Astrocyte (in vitro differentiated cells and primary cell): ENCODE measurements around the gene SNX15. TPM values are rescaled to one million over a fixed set of nuclear protein-coding genes. Genes with fewer than 3 reads are reported as not detected.

Experiments used
- DNase-seq: peaks from one replicate; pipeline ENCODE4 v3.0.0-alpha.2; 2010; ENCODE audit warnings: low read depth
- FAIRE-seq: peaks from 2 replicates; lab custom pipeline; 2011; peaks lifted over from hg19 to GRCh38; lab: Jason Lieb, UNC
- H2AFZ ChIP-seq: 2 replicates; pipeline ENCODE4 v1.6.0; 2012; ENCODE audit warnings: low read depth, low read length, inconsistent platforms
- H3K27ac ChIP-seq: 2 replicates; pipeline ENCODE4 v1.5.1; 2011; ENCODE audit warnings: low read depth, low read length, inconsistent platforms
- H3K27me3 ChIP-seq: 2 replicates; pipeline ENCODE4 v1.6.0; 2011; ENCODE audit warnings: low read length, inconsistent platforms; ENCODE audit not compliant: insufficient read depth
- H3K36me3 ChIP-seq: 2 replicates; pipeline ENCODE4 v1.5.1; 2011; ENCODE audit warnings: low read length, inconsistent platforms; ENCODE audit not compliant: insufficient read depth
- H3K4me1 ChIP-seq: 2 replicates; pipeline ENCODE4 v1.5.1; 2011; ENCODE audit warnings: low read length, inconsistent platforms; ENCODE audit not compliant: insufficient read depth
- H3K4me2 ChIP-seq: 2 replicates; pipeline ENCODE4 v1.6.0; 2012; ENCODE audit warnings: low read length, inconsistent platforms
- H3K4me3 ChIP-seq: 2 replicates; pipeline ENCODE4 v1.5.1; 2011; ENCODE audit warnings: low read depth, mild to moderate bottlenecking, low read length, inconsistent platforms; ENCODE audit not compliant: insufficient read depth
- H3K79me2 ChIP-seq: 2 replicates; pipeline ENCODE4 v1.6.0; 2012; ENCODE audit warnings: mild to moderate bottlenecking, low read length, inconsistent platforms; ENCODE audit not compliant: insufficient read depth
- H3K9ac ChIP-seq: 2 replicates; pipeline ENCODE4 v1.6.0; 2012; ENCODE audit warnings: mild to moderate bottlenecking, low read length, inconsistent platforms
- H3K9me3 ChIP-seq: 2 replicates; pipeline ENCODE4 v1.5.1; 2012; ENCODE audit warnings: low read depth, mild to moderate bottlenecking, low read length, inconsistent platforms; ENCODE audit not compliant: insufficient read depth
- H4K20me1 ChIP-seq: 2 replicates; pipeline ENCODE4 v1.6.0; 2012; ENCODE audit warnings: low read length, inconsistent platforms; ENCODE audit not compliant: insufficient read depth
- H3K27ac Mint-ChIP-seq: one replicate; pipeline ENCODE4 v1.8.0; 2021; ENCODE audit warnings: mild to moderate bottlenecking, mixed read lengths; ENCODE audit not compliant: unreplicated experiment
- H3K27me3 Mint-ChIP-seq: one replicate; pipeline ENCODE4 v1.8.0; 2021; ENCODE audit warnings: low read depth, mixed read lengths; ENCODE audit not compliant: unreplicated experiment
- H3K36me3 Mint-ChIP-seq: one replicate; pipeline ENCODE4 v1.8.0; 2021; ENCODE audit warnings: low read depth, mixed read lengths; ENCODE audit not compliant: unreplicated experiment
- H3K4me1 Mint-ChIP-seq: one replicate; pipeline ENCODE4 v1.8.0; 2021; ENCODE audit warnings: low read depth, mixed read lengths; ENCODE audit not compliant: unreplicated experiment
- H3K4me3 Mint-ChIP-seq: one replicate; pipeline ENCODE4 v1.8.0; 2021; ENCODE audit warnings: mild to moderate bottlenecking, moderate library complexity, mixed read lengths; ENCODE audit not compliant: unreplicated experiment
- H3K9me3 Mint-ChIP-seq: one replicate; pipeline ENCODE4 v1.8.0; 2021; ENCODE audit warnings: mild to moderate bottlenecking, mixed read lengths; ENCODE audit not compliant: unreplicated experiment
- CTCF ChIP-seq: IDR thresholded peaks from 2 replicates; pipeline ENCODE4 v1.5.1; 2011; ENCODE audit warnings: low read depth, mild to moderate bottlenecking, inconsistent platforms, low read length, moderate library complexity; ENCODE audit not compliant: insufficient read depth
- EZH2 ChIP-seq: IDR thresholded peaks from 2 replicates; pipeline ENCODE4 v1.6.1; 2012; ENCODE audit warnings: mild to moderate bottlenecking, low read length, inconsistent platforms; ENCODE audit not compliant: insufficient read depth
- total RNA-seq: library from RNA; stranded (reverse); gene quantifications from 2 replicates; pipeline ENCODE4 v1.2.1, GENCODE V29; 2021

The SNX15 gene
- total RNA-seq, 1 donor from 2014 or later = 18.5 TPM

- H3K4me1 Mint-ChIP-seq = peaks cover 2% of the 10 kb centered on the region
- Histone ChIP-seq H3K36me3 (peaks cover 7% of the 10 kb centered on the region), H3K4me1 (peaks cover 3% of the 10 kb centered on the region), H4K20me1 (no peaks in the 10 kb centered on the region), H3K79me2 (peaks cover 3% of the 10 kb centered on the region), H3K9ac (no peak overlapping the region), H2AFZ (no peak overlapping the region), H3K27ac (no peak overlapping the region), H3K4me2 (no peak overlapping the region), H3K27me3 (no peaks in the 10 kb centered on the region), H3K9me3 (no peaks in the 10 kb centered on the region), H3K4me3 (no peak overlapping the region)
- TF ChIP-seq CTCF = no peak
- TF ChIP-seq EZH2 = no peak
- H3K36me3 Mint-ChIP-seq = peaks cover 7% of the 10 kb centered on the region
- H3K27me3 Mint-ChIP-seq = no peaks in the 10 kb centered on the region
- DNase-seq (no peak), FAIRE-seq (no peak)
- H3K4me3 Mint-ChIP-seq = no peak overlapping the region
- no peaks in the 10 kb centered on the region for H3K9me3 Mint-ChIP-seq
- no peak overlapping the region for H3K27ac Mint-ChIP-seq
These were observed 9.7 kb downstream of the SNX15 start for GRCh38 chr11:65036931-65037330.

GRCh38 chr11:65040520-65040846, 13.2 kb downstream of the SNX15 start:
- peaks cover 3% of the 10 kb centered on the region for H3K36me3 Mint-ChIP-seq
- TF ChIP-seq EZH2 (no peak), CTCF (no peak)
- Histone ChIP-seq H3K4me2 (peak overlapping the region; percentile 95), H3K36me3 (peaks cover 4% of the 10 kb centered on the region), H3K9me3 (no peaks in the 10 kb centered on the region), H3K9ac (peak overlapping the region; percentile 82), H3K79me2 (peaks cover 12% of the 10 kb centered on the region), H3K4me1 (peaks cover 3% of the 10 kb centered on the region), H4K20me1 (peaks cover 16% of the 10 kb centered on the region), H3K27ac (peak overlapping the region; percentile 78), H3K4me3 (peak overlapping the region; percentile 75), H3K27me3 (no peaks in the 10 kb centered on the region), H2AFZ (peak overlapping the region; percentile 92)
- FAIRE-seq (no peak), DNase-seq (no peak)
- H3K4me3 Mint-ChIP-seq = peak overlapping the region; percentile 90
- peaks cover 4% of the 10 kb centered on the region for H3K4me1 Mint-ChIP-seq
- H3K9me3 Mint-ChIP-seq = no peaks in the 10 kb centered on the region
- H3K27ac Mint-ChIP-seq = no peak overlapping the region
- no peaks in the 10 kb centered on the region for H3K27me3 Mint-ChIP-seq

- FAIRE-seq = no peak
- peak within 1 kb of the TSS; percentile 92 for H2AFZ ChIP-seq
- peak within 1 kb of the TSS; percentile 95 for H3K4me2 ChIP-seq
- H4K20me1 ChIP-seq = peaks cover 16% of the 10 kb centered on the region
- Mint-ChIP-seq H3K36me3 (peaks cover 3% of the 10 kb centered on the region), H3K27me3 (no peaks in the 10 kb centered on the region), H3K27ac (peak within 1 kb of the TSS; percentile 62), H3K4me3 (peak within 1 kb of the TSS; percentile 93), H3K9me3 (no peaks in the 10 kb centered on the region), H3K4me1 (peaks cover 4% of the 10 kb centered on the region)
- DNase-seq = peak; percentile 89
- peaks cover 3% of the 10 kb centered on the region for H3K4me1 ChIP-seq
- H3K9ac ChIP-seq = peak within 1 kb of the TSS; percentile 82
- peaks cover 12% of the 10 kb centered on the region for H3K79me2 ChIP-seq
- H3K36me3 ChIP-seq = peaks cover 4% of the 10 kb centered on the region
- peak within 1 kb of the TSS; percentile 75 for H3K4me3 ChIP-seq
- H3K27me3 ChIP-seq = no peaks in the 10 kb centered on the region
- TF ChIP-seq EZH2 (no peak), CTCF (no peak)
- H3K9me3 ChIP-seq = no peaks in the 10 kb centered on the region
- peak within 1 kb of the TSS; percentile 78 for H3K27ac ChIP-seq
These were observed 13.8 kb downstream of the SNX15 start, which contains the start of gene SAC3D1 for GRCh38 chr11:65040847-65041622. SAC3D1 (plus strand) TSS chr11:65041210; CDS start chr11:65041293, 83 bp downstream.
